Inflammatory macrophage treated with lipopolysaccharide for 4 hours (primary cell): ENCODE data around the gene FASTKD1.
"Not testable (repeated sequence)": the region's sequence is repeated elsewhere in the genome, so short reads cannot be mapped to it uniquely, and the experiment has no call there.

Experiments
- DNase-seq: peaks from one replicate; pipeline ENCODE4 v3.0.0-alpha.2; 2020

Gene FASTKD1

DNA sequence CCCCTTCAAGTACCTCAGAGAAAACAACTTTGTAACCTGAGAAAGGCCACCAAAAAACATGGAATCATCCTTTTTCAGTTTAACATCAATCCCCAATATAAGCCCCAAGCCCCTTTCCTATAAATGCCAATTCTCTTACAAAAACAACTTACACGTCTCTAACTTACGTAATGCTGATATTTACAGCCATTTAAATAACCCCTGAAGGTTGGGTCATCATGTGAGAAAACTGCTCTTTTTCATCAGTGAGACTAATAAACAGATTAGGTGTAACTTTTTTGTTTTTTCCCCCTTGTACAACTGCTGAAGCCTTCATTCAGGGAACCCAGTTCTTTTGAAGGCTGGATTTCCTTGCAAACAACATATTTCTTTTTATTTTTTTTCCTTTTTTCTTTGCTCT, 3.7 kb downstream of the FASTKD1 start:
- no peak for DNase-seq

DNA sequence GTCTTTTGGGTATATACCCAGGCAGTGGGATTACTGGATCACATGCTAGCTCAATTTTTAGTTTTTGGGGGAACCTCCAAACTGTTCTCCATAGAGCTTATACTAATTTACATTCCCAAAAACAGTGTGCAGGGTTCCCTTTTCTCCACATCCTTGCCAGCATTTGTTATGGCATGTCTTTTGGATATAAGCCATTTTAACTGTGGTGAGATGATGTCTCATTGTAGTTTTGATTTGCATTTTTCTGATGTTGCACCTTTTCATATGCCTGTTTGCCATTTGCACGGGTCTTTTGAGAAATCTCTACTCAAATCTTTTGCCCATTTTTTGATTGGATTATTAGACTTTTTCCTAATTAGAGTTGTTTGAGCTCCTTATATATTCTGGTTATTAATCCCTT, 8.0 kb downstream of the FASTKD1 start:
- DNase-seq = no peak

DNA sequence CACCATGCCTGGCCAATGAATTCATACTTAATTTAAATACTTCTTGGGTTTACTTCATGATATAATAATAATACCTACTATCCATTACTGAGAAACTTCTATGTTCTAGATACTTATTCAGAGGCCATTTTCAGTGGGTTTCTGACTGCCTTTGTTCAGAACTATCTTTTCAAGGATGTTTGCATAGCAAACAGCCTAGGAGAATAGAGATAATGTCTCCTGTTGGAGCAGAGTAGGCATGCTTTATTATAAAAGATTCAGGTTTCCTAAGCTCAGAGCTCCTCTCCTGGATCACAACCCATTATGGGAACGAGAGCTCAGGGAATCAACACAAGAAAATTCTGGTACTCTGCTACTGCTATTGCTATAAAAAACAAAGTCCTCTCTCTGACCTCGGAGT, 11.1 kb downstream of the FASTKD1 start:
- no peak for DNase-seq

DNA sequence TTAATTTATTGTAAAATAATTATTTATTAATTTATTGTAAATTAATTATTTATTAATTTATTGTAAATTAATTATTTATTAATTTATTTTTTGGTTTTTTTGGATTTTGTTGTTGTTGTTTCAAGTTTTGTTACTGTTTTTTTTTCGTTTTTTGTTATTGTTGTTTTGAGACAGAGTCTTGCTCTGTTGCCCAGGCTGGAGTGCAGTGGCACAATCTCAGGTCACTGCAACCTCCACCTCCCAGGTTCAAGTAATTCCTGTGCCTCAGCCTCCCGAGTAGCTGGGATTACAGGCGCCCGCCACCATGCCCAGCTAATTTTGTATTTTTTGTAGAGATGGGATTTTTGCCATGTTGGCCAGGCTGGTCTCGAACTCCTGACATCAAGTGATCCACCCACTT, 11.6 kb downstream of the FASTKD1 start:
- DNase-seq = not testable (repeated sequence)

DNA sequence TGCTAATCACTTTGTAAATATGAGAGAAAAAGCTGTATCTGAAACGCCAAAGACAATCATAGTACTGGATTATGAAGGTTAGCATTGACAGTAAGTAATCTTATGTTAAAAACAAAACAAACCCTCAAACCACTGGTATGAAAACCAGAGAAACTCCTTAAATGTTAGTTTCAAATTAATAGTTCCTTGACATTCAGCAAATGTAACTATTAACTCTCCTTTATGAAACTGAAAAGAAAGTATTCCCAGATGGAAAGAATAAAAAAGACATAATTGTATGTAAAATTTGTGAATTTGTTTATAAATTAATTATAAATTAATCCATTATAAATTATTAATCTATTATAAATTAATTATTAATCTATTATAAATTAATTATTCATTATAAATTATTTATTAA, 12.3 kb downstream of the FASTKD1 start:
- DNase-seq = no peak

DNA sequence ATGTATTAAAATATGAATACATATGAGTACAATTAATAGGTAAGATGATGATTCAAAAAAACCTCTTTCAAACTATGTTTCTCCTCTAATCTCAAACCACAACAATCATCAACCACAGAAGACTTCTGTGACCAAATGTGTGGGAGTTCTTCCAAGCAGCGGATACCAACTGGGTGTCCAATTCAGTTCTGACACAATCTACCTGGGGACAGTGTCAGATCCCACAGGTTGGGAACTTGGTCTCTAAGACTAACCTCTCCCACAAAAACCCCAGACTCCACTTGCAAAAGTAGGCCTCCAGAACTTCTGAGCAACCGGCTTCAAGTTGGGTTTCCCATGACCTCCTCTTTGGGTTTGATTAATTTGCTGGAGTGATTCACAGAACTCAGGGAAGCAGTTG, 26.9 kb downstream of the FASTKD1 start:
- DNase-seq = no peak

DNA sequence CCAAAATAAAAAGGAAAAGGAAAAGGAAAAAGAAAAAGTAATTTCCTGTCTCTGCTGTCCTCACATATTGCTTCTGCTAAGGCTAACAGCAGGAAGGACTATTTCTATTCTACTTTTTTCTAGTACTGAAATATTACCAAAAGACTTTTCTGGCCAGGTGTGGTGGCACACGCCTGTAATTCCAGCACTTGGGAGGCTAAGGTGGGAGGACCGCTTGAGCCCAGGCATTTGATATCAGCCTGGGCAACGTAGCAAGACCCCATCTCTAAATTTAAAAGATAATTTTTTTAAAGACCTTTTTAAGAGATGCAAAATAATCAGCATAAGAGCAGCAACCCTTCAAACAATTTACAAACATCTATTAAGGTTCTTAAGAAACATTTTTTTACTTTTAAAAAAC, 31.2 kb downstream of the FASTKD1 start:
- no peak for DNase-seq

DNA sequence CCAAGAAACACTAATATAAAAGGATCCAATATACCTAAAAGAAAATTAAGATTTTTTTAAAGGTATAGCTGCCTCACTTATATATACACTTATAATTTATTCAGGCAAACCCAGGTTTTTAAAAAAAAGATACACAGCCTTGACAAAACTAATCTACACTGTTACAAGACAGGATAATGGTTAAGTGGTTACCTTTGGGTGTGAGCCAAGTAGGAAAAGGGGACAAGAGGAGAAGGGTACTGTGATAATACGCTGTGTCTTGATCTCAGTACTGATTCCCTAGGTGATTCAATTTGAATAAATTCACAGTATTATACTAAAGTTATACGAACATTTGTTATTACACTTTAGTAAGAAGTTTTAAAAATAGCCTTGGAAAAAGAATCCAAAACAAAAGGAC, 33.5 kb downstream of the FASTKD1 start:
- DNase-seq = no peak

DNA sequence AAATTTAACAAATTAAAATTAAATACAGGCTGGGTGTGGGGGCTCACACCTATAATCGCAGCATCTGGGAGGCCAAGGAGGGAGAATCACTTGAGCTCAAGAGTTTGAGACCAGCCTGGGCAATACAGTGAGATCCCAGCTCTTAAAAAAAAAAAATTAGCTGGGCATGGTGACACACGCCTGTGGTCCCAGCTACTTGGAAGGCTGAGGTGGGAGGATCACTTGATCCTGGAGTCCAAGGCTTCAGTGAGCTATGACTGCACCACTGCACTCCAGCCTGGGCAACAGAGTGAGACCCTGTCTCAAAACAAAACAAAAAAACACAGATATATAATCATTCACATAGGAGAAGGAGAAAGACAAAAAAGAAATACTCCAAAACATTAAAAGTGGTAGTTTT, 34.2 kb downstream of the FASTKD1 start:
- not testable (repeated sequence) for DNase-seq

DNA sequence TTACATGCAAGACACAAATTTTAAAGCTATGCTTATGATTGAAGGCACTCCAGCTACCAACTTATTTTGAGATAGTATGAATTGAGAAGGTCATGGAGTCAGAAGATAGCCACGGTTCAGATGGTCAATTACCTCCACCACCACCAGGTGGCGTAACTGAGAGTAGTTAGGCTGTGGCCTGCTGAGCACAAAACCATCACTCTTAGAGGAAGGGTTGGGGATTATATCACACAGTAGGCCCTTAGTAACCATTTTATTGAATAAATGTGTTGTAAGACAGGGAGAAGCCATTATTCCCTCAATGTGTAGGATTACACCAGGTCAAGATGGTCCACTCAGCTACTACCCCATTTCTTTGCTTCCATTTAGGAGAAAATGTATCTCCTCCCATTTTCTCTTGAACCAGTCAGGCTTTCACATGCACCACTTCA, 45.4 kb downstream of the FASTKD1 start:
- peak; percentile 65 for DNase-seq

DNA sequence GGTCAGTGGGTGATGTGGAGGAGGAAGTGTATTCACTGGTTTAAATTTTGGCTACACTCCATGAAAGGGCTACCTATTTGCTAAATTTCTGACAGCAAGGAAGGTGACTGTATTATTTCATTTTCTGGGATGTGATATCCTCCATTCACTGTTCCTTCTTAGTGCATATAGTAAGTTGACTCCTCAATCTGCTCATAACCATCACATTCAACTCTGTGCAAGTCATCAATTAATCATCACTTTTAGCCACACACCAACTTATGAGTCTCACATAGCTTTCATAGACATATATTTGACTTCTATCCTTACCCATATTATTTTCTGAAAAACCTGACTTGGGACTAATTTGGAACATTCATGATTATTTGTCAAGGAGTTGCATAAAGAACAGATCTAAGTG, 47.2 kb downstream of the FASTKD1 start:
- no peak for DNase-seq

DNA sequence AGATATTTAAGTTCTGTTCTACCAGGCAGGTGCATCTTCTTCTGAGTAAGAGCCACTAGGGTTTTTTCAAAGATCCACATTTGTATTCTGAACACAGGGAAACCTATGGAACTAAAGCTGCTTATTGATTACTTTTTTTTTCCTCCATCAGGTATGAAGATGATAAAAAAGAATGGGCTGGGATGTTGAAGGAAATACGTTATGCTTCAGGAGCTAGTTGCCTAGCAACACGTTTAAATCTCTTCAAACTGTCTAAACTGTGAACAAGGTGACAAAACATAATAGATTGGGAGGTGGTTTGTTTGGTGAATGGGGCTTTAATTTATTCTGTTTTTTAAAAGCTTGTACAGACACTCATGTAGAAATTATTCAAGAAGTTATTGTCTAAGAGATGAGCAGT, 48.2 kb downstream of the FASTKD1 start:
- DNase-seq = no peak

DNA sequence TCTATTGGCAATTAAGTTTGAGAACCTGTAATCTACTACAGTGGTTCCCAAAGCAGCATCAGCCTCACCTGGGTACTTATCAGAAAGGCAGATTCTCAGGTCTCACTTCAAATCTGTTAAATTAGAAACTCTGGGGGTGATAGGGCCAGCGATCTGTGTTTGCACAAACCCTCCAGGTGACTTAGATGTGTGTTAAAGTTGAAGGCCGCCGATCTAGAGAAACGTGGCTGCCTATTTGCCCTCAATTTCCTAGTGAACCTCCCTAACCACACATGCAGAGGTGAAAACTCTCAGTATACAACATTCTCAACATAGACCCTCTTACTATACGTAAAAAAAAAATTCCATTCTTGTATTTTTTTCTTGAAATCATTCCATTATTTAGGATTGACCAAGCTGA, 50.0 kb downstream of the FASTKD1 start:
- no peak for DNase-seq

DNA sequence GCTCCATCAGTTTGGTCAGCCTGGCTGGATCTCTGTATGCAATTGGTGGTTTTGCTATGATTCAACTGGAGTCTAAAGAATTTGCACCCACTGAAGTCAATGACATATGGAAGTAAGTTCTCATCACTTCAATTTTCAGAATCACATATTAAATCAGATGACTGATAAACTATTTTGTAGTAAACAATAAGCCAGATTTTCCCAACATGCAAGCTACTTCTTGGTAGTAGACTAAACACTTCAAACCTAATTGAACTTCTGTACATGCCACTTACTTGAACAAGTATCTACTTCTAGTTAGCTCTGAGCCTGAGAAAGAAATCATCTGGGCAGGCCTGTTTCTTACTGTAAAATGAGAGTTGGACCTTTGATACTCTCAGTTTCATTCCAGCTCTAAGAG, 52.8 kb downstream of the FASTKD1 start:
- no peak for DNase-seq

DNA sequence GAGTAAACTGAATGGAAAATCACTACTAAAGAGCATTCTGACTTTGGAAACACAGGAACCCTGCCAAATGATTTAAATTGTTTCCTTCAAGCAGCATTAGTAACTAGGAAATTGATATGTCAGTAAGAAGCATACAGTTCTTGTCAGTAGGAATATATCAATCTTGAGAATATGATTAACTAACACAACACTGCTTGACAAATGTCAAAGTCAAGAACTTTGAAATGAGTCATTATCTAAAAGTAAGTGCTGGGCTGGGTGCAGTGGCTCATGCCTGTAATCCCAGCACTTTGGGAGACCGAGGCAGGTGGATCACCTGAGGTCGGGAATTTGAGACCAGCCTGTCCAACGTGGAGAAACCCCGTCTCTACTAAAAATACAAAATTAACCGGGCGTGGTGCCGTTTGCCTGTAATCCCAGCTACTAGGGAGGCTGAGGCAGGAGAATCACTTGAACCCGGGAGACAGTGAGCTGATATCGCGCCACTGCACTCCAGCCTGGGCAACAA, 57.1 kb downstream of the FASTKD1 start:
- not testable (repeated sequence) for DNase-seq

DNA sequence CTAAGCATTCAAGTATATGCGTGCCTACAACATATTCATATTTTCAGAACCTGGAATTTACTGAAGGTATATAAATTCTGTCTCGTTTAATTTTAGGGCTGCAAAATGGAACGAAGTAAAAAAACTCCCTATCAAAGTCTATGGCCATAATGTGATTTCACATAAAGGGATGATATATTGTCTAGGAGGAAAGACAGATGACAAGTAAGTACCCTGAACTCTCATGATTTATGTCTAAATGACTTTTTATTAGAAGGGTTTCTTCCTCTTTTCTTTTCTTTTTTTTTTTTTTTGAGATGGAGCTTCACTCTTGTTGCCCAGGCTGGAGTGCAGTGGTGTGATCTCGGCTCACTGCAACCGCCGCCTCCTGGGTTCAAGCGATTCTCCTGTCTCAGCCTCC, 58.9 kb downstream of the FASTKD1 start:
- DNase-seq = not testable (repeated sequence)

DNA sequence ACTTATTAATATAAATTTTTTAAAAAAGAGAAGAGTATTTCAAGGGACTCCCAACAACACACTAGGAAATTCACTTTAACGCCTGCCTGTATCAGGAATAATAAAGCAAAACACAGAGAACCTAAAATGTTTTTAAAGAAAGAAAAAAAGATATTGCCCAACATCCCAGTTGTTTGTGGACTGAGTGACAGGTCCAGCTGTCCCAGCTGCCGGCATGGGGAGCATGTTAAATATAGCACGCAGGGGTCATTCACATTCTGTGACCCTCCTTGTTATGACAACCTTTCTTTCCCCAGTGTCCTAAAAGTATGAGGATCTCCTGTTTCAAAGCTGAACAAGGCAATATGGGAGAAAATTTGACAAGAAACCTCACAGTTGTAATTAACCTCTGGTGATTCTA, 59.7 kb downstream of the FASTKD1 start:
- DNase-seq = no peak

DNA sequence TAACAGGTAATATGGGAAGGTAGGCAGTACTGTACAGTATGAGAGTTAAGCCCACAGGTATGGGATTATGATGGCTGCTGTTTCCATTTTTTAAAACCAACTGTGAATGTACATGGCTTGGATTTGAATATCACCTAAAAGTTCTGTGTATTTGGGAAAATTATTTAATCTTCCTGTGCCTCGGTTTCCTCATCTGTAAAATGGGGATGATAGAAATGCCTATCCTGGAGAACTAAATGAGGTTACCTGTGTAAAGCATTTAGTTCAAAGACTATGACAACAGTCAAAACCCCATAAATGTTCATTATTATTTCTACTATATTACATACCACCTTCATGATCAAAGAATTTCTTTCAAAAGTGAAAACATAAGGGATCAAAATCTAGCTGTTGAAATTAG, 60.6 kb downstream of the FASTKD1 start:
- DNase-seq = no peak

DNA sequence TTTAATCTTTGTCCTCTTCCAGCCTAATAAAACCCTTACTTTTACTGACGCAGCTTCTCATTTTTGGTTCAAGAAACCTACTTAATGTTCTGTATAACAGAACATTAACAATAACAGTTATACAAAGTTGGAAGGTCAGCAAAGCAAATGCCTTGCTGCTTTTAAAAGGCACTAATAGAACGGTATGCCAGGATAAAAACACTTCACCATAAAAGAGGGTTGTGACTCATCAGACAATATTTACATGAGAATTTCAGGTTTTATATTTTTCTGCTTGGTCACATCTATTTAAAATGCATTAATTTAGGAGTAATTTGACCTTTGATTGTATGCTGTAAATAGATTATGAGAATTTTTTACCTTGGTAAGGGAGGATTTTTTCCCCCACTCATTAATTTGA, 61.1 kb downstream of the FASTKD1 start:
- DNase-seq = no peak

DNA sequence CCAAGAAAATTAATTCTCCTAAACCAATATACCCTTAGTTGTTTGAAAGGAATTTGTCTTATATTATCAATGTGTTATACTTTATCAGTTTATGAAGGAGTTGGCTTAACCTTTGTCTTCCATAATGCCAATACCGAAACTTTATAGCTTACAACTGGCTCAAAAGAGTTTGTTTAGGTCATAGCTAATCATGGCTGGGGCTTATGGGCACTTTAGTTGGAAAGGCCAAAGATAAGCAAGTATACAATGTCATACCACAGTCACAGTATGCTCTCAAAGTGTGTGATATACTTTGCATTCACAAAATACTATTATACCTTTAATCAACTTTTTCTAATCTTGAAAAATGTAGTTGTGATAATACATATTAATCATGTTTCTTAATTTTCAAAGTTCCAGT, 61.8 kb downstream of the FASTKD1 start:
- no peak for DNase-seq

DNA sequence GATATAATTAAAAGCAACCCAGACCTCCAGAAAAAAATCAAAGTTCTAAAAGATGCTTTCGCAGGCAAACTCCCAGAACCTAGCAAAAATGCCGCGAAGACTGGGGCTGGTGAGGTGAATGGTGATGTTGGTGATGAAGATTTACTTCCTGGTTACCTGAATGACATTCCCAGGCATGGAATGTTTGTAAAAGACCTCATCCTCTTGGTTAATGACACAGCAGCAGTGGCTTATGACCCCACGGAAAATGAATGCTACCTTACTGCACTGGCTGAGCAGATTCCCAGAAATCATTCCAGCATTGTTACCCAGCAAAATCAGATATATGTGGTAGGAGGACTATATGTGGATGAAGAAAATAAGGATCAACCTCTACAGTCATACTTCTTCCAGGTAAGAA, 63.2 kb downstream of the FASTKD1 start:
- DNase-seq = no peak

DNA sequence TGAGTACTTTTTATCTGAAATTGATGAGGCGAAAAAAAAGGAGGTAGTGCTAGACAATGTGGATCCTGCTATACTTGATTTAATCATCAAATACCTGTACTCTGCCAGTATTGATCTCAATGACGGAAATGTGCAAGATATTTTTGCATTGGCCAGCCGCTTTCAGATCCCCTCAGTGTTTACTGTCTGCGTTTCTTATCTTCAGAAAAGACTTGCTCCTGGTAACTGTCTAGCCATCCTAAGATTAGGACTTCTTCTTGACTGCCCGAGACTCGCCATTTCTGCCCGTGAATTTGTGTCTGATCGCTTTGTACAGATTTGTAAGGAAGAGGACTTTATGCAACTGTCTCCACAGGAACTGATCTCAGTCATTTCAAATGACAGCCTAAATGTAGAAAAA, 63.7 kb downstream of the FASTKD1 start:
- DNase-seq = no peak

DNA sequence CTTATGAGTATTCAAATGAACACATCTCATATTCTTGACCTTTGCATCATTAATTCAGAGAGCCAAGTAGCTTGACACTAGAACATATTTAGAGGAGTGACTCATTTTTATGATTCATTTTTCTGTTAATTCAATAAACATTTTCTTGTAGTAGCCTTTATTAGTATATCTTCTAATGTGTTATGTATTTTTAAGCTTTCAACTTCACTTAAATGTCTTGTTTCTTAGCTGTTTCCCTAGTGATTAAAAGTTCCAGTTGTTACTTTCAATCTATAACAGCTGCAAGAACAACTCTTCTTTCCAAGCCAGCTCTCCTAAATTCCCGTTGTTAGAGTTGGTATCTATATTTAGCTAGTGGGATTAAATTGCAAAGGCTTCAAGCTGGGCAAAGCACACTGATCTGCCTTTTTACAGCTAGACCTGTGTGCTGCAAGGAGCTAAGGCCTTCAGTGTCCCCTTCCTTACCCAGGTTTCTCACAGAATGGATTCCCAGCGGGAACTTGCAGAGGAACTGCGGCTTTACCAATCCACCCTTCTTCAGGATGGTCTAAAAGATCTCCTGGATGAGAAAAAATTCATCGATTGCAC, 64.3 kb downstream of the FASTKD1 start, which contains the start of gene KLHL41:
KLHL41 (plus strand) TSS at position 405 of the 588 bp plus-strand sequence; CDS start at position 482, 77 bp downstream.
- DNase-seq = peak; percentile 3

DNA sequence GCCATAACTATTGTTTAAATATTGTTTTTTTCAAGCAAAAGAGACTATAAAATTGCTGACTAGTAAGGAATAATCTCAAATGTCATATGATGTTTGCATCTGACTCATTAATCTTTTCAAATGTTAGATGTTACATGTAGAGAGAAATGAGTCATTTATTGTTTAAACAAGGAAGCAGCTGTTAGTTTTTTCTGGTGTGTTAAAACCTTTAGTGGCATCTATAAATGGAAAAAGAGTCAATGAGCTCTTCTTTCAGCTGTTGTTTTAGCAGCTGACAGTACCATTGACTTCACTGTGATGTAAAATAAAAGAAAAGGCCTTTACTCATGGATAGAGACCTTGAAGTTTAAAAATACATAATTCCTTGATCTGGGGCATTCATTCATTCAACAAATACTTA, 66.0 kb downstream of the FASTKD1 start:
- peak; percentile 76 for DNase-seq

DNA sequence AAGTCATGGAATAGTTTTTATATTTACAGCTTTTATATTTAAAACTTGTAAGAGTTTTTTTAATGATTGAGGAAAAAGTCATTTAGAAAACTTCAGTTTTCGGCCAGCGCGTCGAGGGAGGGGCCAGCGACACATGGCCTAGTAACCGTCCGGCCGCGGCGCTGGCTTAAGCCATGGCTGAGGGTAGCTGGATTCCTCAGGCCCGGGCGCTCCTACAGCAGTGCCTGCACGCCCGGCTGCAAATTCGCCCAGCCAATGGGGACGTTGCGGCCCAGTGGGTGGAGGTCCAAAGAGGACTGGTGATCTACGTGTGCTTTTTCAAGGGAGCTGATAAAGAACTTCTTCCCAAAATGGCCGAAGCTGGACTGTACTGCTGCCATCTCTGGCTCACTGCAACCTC, 69.0 kb downstream of the FASTKD1 start:
- DNase-seq = no peak
